Erythroblast (primary cell): ENCODE measurements around the gene TMEM26.
"Not testable (repeated sequence)": the region's sequence is repeated elsewhere in the genome, so short reads cannot be mapped to it uniquely, and the experiment has no call there.

Experiments used
- GATA1 ChIP-seq: IDR thresholded peaks from 2 replicates; pipeline ENCODE4 v1.6.1; 2011; ENCODE audit warnings: low read depth, mild to moderate bottlenecking, control low read depth, low read length, moderate library complexity
- POLR2A ChIP-seq: IDR thresholded peaks from 2 replicates; pipeline ENCODE4 v1.6.1; 2011; ENCODE audit warnings: mild to moderate bottlenecking, low read length

- not testable (repeated sequence) for TF ChIP-seq POLR2A, GATA1
Measured at GRCh38 chr10:61388986-61389385, 64.2 kb downstream of the TMEM26 start.
